NOMO-1 (cell line): Measurements from ENCODE around the gene SCRN2.

Source experiments
- DNase-seq, 2 experiments: peaks; one replicate each; lab custom pipeline; 2025; ENCODE audit not compliant: unreplicated experiment in 2 of 2; lab: John Stamatoyannopoulos, UW

SCRN2 gene

DNA sequence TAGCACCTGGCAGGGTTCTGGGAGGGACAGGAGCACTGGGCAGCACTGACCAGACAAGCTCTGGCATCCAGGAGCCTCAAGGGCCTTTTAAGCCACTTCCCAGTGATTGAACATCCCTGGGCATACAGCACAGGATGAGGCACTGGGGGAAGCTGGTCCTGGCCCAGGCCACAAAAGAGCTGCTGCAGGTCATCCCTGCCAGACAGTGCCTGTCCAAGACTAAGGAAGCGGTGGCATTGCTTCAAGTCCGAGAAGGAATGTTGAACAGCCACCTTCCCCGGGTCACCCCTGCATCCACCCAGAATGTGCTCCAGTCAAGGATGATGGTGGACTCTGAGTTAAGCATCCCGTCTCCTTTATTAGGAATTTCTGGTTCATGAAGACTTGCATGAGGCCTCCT is 18.3 kb downstream of the SCRN2 start:
- no peak for DNase-seq

GRCh38 chr17:47821424-47822391 is 19.4 kb downstream of the SCRN2 start, which contains the start of gene OSBPL7:
Gene OSBPL7, minus strand, starts transcription at chr17:47821794. Its CDS starts 1,516 bp downstream, at chr17:47820278.
- DNase-seq, result peak; percentile 85 to 90

- no peak for DNase-seq
Observed at GRCh38 chr17:47821031-47821423, 20.0 kb downstream of the SCRN2 start.

DNA sequence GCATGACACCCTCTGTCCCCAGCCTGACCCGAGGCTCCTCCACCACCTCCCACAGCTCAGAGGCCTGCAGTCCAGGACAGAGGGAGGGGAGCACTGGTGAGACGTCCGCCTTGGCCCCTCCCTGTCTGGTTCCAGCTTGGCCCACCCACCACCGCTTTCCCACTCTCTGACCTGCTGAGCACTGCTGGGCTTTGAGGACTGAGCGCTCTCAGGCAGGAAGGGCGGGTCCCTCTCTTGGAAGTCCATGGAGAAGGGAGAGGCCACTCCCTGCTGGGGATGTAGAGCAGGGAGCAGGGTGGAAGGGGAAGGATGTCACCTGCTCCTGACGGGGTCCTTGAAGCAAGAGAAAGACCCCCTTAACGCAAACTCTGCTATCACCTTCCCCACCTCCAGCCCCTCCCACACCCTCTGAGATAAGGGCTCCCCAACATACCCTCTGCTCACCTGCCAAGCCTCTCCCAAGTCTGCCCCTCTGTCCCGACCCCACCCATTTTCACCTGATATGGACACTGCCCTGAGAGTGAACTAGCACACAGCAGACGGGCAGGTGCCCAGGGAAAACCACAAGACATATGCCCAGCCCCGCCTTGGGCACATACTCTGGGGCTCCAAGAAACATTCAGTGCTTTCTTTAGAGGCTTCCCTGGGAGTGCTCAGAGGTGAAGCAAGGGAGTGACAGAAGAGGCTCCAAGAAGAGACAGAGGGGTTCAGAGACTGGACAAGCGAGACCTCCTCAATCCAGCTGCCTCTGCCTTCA is 20.9 kb downstream of the SCRN2 start:
- no peak for DNase-seq

GRCh38 chr17:47819475-47819874 is 21.6 kb downstream of the SCRN2 start:
- DNase-seq, result no peak

DNA sequence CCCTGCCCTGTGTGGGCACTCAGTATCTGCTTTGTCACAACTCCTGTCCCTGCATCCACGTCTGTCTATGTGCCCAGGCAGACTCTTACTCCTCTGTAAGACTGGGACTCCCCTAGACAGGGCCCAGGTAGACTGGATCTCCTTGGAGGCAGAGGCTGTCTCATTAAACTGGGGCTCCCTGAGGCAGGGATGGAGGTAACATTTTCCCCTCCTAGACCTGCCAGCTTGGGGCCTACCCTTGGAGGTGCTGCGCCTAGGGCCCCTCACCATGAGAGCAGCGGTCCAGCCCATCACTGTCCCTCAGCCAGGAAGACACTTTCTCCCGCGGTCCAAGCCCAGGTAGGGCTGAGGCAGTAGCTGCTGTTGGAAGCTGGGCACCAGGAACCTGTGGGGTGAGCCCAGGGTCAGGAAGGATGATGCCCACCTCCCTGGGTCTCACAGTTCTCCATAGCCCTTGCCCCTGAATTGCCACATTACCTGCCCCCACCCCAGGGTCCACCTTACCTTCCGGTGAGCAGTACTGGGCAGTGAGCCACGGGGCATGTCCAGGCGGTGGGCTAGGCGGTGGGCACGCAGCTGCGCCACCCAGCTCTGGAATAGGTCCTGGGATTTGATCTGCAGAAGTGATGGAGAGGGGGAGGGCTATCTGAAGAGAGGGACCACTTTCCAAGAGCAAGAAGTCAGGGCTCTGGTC is 22.9 kb downstream of the SCRN2 start:
- DNase-seq, result no peak

DNA sequence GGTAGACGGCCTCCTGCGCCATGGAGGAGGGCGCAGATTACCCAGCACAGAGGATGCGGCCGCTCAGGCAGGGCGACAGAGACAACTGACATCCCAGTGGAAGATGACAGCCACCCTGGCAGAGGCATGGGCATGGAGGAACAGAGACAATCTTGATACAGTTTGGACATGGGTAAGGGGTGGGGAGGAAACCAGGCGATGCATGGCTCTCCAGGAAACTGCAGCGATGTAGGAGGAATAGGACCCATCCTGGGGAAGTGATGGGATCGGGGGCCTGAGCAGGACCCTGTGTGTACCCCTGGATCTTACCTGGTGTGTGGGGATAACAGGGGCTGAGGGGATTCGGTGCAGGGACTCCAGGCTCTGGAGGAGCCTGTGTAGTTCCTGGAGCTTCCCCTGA is 24.1 kb downstream of the SCRN2 start:
- no peak for DNase-seq

DNA sequence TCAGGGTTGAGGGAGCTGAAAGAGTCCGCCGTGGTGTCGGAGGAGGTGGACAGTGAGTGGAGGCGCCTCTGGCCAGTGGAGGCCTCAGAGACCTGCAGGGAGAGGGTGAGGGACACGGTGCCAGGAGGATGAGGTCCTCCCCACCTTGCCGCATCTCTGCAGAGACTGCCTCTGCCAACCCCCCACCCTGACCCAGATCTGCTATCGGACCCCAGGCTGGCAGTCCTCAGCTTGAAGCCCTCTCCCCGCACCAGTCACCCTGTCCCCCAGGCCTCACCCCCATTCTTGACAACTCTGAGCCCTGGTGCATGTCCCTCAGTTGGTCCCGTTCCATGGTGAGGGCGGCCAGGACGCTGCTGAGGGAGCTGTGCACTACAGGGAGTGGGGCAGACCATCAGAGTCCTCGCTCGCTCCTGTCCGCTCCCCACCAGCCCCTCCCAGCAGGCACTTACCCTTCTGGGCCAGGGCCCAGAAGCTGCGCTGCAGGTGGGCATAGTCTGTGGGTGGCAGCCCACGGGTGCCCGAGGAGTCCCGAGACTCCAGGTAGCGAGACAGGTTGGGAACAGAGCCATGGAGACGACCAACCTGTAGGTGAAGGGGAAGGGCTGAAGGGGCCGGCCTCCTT is 24.9 kb downstream of the SCRN2 start:
- no peak for DNase-seq

- no peak for DNase-seq
Observed at GRCh38 chr17:47815106-47815918, 25.8 kb downstream of the SCRN2 start.

- no peak for DNase-seq
Observed at GRCh38 chr17:47813512-47814031, 27.5 kb downstream of the SCRN2 start.

DNA sequence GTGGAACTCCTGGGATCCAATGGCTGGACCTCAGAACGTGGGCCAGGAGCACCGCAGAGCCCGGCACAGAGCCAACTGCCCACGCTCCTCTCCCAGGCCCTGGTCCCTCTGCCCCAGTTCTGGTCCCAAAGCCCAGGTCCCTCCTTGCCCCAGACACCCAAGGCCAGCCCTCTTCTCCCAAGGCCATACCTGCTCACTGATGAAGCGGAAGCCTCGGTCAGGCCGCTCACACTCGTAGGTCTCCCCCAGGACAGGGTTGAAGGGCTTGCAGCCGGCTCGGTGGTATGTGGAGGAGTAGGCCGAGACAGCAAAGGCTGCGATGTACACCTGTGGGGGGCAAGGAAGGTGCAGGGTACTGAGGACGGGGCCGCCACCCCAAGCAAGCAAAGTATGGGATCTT is 28.0 kb downstream of the SCRN2 start:
- DNase-seq, result no peak

DNA sequence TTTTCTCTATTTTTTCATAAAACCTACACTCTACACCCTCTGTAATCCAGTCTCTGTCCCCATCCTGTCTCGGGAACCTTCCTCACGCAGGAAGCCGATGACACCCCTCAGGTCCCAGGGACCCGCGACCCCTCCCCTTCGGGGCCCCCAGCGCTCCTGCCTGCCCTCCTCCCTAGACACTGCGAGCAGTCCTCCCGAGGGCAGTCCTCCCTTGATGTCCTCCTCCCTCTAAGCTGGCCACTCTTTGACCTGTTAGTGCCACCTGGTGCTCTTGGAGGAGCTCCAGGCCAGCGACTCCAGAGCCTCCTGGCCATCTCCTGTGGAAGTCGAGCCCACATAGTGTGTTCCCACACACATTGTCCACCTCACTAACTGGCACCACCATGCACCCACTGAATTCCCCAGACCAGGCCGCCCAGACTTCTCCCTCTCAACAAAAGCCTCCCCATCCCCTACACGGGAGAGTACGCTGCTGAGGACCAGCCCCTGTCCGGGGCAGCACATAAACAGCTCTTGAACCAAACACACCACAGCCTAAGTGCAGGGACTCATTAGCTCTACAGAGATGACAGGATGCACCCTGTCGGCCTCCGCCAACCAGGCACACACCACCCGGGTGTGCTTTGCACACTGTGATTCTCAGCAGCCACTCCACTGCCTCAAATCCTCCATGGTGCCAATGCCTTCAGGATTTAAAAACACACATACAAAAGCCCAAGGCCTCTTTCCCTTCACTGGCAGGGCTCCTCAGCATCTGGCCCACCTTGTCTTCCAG is 28.7 kb downstream of the SCRN2 start:
- DNase-seq, result no peak

GRCh38 chr17:47811709-47812108 is 29.4 kb downstream of the SCRN2 start:
- no peak for DNase-seq

DNA sequence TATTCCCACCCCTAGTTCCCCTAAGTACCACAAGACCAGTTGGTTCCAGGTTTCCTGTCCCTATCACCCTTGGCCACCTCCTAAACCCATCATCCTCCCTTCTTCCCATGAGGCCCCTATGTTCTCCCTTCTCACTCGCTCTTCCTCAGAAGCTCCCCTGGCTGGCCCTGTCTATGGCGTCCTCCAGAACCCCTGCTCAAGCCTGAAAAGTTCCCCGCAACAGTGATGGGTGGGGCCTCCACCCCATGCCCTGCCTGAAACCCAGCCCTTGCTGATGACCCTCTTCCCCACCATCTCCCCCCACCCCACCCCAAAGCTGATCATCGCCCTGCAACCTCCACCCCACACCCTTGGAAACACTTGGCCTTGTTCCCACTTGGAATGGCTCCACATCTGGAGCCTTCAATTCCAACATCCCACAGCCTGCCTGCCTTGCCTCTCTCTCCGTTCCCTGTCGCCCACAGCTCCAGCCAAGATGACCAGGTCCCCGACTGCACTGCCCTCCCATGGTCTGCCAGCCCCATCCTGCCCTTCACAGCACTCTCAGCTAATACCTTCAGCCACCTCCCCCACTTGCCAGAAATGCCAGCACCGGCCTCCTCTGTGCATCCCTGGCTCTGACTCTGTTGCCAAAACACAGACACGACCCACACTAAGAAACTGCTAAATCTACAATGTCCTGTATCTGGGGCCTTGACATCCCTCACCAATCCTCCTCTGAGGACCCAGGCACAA is 30.0 kb downstream of the SCRN2 start:
- DNase-seq, result no peak

DNA sequence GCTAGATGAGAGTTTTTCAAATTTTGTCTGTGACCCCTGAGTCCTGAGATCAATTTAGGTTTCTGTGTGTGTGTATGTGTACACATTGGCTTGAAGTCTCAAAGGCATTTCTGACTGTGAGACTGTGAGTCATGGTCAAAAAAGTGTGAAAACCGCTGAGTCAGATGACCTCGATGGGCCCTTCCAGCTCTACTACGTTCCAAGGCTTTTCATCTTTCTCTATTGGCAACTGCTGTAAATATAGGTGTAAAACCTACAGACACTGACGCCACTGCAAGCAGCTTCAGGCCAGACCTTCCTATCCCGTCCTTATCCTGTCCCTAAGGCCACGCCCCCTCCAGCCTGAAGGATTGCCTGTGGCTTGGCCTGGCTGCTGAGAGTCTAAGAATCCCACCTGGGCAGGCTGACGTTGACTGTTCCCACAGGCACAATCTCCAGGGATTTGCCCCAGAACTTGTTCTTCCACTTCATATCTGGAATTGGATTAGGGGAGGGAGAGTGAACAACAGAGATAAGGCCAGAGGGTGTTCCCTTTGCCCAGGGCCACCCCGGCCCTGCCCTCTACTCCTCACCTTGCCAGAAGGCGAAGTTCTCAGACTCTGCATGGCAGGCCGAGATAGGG is 30.8 kb downstream of the SCRN2 start:
- DNase-seq, result no peak

GRCh38 chr17:47808830-47809480 is 32.1 kb downstream of the SCRN2 start:
- DNase-seq, result no peak
